G401.6 (cell line): ENCODE measurements around the gene HOXB3.

ENCODE experiments used
- FAIRE-seq: peaks from 2 replicates; lab custom pipeline; 2012; peaks lifted over from hg19 to GRCh38; lab: Jason Lieb, UNC

The HOXB3 gene

DNA sequence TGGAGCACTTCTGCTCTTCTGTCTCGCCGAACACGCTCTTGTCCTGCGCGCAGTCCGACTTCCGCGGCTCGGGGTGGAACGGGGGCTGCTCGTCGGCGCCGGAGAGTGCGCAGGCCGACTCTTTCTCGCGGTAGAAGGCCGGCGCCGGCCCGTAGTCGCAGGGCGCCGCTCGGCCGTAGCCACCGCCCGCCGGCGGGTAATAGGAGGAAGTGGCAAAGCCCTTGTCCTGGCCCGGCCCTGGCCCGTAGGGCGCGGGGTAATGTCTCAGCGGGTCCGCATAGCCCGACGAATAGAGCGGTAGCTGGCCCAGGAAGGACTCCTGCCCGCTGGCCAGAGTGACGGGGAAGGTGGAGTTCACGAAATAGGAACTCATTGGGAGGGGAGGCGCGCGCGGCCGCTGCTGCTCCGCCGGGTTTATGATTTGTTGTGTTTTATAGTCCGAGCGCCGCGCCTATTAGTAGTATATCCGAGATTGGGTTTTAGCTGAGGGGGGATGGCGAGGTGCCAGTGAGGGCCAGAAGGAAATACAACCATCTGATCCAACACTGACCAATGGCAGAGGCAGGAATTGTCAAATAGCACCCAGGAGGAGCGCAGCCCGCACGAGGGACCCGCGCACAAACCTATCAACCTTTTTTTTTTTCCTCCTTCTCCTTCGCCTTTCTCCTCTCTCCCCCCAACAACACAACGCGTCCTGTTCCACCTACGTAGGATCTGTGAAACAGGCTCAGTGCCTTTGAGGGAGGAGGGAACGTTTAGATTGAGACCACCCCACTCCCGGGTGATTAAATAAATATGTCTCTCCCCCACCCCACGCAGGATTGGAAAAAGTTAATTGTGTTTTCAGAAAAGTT is 8.0 kb upstream of the HOXB3 start:
- peak; percentile 72 for FAIRE-seq

DNA sequence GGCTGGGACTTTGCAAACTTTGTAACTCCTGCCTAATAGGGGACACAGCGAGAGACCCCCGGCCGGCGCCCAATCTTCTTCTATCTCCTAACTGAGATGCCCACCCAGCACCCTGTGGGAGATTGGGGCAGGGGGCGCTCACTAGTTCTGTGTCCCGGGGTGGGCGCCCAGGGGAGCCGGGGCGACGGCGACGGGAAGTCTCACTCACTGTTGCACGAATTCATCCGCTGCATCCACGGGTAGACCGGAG is 7.4 kb upstream of the HOXB3 start:
- no peak for FAIRE-seq

DNA sequence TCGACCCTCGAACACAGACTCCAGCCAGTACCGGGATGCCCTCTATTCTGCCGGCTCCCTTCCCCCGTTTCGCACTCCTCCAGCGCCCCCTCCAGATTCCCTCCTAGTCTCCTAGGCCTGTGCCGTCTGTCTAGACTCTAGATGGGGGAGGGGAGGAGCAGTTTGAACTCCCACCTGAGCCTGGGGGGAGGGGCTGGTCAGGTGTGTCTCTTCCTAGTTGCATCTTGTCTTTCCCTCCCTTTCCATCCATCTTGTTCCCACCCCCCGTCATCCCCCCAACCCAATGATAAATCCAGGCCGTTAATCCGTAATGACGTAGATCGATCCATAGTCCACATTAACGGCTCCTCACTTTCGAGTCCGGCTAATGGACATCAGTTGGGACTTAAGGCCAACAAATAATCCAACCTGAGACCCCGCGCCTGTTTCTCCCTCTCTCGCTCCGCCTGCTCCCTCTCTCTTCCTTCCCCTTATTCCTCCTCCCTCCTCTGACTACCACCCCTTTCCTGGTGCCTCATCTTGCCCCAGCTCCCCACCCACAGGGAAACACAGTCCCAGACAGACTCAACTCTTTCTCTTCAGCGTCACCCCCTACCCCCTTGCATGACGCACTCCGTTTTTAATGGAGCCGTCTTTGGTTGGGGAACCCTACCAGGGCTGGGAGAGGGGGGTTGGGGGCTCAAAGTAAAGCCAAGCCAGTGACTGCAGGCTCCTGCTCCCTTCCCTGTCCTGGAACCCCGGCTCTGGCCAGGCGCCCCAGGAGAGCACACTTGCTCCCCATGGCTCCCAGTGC is 6.9 kb upstream of the HOXB3 start:
- no peak for FAIRE-seq

DNA sequence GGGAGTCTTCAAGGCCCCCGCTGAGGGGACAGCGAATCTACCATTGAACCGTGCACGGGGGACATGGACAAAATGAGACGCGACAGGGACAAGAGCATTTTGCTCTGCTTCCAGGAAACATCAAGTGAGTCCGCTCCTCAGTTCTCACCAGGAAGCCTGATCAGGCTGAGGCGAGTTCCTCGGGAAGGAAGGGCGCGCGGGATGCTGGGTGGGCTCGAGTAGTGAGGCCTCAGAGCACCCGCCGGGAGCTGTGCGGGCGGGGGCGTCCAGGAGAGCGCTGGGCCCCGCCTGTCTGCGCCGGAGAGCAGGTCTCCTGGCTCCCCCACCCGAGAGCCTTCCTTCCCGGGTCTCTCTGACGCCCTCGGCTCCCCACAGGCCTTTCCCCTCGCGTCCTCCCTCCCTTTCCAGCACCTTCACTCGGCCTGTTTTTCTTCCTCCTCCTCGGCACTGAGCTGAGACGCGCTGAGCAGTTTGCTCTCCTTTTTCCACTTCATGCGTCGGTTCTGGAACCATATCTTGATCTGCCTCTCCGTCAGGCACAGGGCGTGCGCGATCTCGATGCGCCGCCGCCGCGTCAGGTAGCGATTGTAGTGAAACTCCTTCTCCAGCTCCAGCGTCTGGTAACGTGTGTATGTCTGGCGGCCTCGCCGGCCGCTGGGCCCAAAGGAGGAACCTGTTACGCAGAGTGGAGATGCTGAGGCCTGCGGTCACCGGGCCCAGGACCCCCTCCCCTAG is 6.1 kb upstream of the HOXB3 start:
- FAIRE-seq: no peak

DNA sequence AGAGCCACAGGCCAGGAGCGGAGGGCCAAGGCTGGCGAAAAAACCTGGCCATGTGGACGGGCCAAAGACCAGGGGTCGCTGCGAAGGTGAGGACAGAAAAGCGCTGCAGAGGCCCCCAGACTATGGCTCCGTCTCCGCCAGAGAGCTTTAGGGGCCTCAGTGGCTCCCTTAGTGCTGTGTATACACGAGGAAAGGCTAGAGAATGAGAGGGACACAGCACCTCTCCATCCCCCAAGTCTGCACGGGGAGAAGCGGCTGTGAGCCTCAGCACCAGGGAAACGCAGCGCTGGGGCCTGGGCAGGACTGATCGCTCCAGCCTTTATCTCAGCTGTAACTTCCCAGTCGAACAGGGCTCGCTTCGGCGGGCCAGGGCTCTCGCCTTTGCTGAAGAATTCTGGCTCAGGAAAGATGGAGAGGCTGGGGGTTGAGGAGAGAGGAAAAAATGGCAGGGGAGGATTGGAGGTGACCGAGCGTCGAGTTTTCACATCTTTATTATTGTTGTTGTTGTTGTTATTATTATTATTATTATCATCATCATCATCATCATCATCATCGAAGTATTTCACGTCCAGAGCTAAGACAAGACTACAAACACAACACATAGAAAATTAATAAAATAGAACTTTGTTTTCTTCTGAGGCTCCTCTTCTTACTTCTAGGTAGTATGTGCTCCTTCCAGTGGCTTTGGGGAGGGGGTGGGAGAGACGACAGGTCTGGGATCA is 5.4 kb upstream of the HOXB3 start:
- no peak for FAIRE-seq

DNA sequence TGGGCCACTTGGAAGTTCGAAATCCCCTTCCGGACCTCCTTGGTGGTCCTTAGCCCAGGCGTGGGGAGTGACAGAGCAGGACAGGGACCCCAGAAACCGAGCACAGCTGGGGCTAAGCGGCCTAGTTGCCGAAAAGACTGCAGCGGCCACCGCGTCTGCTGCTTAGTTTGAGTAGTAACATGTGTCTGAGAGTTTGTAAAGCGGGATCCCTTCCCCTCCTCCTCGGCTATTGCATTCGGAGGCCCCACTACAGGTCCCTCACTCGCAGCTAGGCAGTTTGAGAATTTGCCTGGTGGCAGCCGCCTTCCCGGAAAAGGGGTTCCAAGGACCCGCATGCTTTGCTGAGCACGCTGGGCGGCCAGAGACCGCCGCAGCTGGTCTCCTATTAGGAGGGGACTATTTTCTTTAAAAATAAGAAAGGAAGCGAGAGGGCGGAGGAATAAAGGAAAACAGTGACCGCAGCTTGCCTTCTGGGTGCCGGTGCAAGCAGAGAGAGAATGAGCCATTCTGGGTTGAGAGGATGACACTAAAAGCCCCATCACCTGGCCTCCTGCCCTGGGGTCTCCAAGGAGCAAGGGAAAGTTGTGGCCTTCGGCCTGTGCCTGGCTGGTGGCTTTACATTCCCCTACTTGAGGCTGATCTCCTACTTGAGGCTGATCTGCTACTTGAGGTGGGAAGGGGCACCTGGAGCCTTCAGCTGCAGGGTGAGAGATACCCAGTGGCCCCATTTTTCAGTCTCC is 4.7 kb upstream of the HOXB3 start:
- no peak for FAIRE-seq

DNA sequence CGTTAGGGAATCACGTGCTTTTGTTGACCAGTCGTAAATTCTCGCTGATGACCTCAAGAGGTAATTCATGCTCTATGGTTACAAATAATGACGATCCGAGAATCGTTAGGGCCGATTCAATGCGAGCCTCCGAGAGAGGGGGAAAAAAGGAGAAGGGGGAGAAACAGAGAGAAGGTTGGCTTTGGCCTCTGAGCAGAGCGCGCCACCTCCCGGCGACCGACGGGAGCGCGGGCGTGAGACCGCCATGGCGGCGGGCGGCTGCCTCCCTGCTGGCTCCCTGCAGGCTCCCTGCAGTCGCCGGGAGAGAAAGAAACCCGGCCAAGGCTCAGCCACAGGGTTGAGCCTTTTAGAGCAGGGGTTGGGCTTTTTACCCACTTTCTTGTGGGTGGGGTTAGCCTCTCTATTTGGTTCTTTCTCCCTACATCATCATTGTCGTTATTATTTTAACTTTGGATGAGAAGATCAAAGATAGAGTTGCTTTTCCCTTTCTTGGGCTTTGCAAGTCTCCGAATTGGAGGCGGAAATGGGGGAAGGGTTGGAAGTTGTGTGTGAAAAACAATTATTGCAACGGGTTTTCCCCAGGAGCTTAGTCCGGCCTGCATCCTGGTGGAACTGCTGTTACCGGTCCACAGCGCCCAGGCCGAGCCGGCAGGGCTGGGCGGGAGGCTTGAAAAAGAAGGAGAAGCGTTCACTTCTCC is 3.9 kb upstream of the HOXB3 start:
- peak; percentile 95 for FAIRE-seq

DNA sequence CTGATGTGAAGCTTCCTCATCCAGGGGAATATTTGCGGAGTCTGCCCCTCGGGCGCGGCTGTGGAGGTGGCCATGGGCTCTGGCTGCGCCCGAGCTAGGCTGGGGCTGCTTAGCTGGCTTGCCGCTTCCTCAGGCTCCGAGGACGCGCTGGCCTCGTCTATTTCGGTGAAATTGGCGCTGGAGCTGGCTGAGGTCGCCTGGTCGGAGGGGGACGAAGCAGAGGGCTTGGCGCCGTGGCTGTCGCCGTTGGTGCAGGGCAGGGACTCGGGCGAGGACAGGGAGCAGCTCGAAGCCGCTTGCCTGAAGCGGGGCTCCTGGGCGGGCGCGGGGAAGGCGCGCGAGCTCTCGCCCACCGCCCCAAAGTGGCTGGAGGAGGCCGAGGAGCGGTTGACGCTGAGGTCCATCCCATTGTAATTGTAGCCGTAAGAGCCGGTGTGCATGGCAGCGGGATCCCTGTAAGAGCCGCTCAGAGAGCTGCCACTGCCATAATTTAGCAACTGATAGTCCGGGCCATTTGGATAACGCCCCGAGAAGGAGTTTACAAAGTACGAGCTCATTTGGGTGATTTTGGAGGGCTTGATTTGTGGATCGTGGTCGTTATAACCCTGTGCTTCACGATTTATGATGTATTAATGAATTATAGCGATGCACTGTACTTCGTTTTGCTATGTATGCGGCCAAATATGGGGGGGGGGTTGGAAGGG is 3.2 kb upstream of the HOXB3 start, which contains the start of gene HOXB5:
Gene HOXB5 (minus strand): TSS at position 654 of the 704 bp plus-strand sequence. CDS start 97 bp downstream, at position 557.
- FAIRE-seq: no peak

DNA sequence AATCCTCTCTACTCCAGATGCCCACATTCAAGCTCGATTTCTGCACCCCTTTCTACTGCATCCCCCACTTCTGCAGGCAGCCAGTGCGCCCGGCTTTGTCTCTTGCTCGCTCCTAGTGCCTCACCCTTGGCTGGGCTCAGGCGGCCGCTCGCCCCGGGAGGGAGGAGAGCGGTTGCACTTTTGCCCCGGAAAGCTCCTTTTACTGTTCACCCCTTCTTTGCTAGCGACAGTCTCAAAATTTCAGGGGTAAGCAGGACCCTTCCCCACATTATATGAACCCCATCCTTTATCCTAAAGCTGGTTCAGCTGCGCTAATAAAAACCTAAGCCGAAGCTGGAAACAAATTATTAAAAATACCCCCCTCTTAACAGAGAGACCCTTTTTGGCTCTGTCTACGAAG is 2.5 kb upstream of the HOXB3 start:
- FAIRE-seq: no peak

DNA sequence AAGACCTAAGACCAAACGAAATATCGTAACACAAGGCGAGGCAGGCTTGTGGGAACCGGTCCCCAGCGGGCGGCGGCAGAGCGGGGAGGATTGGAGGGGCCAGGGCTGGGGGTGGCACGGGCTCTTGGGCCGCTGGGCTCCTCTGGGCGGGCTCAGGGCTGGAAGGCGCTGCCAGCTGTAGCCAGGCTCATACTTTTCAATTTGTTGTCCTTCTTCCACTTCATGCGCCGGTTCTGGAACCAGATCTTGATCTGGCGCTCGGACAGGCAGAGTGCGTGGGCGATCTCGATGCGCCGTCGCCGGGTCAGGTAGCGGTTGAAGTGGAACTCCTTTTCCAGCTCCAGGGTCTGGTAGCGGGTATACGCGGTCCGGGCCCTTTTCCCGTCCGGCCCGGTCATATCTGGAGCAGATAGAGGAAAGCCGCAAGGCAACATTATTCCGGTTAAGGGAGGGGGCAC is 2.0 kb upstream of the HOXB3 start:
- FAIRE-seq: no peak

DNA sequence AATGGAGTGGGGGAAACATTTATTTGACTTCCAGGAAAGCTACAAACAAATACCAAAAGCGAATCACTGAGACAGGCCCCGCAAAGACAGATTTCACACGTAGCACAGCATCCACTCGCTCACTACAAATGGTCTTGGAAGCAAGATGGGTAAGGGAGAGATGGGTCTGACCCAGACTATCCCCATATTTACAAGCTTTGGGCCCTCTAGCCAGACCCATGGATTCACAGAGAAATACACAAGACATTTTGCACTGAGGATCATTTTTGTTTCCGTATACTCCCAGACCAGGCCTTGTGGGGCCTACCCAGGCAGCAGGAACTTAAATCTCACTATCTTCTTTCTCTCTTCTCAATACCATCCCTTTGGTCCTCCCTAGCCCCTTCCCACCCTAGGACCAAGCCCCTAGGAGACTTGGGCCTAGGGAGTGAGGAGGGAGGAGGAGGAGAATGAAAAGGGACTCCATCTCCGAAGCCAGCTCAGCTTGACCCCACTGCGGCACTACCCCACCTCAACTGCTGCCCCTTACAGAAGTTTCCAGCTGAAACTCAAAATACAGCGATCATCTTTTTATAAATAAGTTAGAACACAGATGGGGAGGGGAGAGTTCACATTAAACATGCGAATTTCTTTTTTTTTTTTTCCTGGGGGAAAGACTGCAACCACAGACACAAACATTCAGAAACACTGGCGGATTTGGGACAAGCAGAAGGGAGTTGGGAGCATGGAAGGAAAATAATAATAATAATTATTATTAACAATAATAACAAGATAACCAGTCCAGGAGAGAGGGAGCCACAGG is 1.4 kb upstream of the HOXB3 start:
- FAIRE-seq: no peak

DNA sequence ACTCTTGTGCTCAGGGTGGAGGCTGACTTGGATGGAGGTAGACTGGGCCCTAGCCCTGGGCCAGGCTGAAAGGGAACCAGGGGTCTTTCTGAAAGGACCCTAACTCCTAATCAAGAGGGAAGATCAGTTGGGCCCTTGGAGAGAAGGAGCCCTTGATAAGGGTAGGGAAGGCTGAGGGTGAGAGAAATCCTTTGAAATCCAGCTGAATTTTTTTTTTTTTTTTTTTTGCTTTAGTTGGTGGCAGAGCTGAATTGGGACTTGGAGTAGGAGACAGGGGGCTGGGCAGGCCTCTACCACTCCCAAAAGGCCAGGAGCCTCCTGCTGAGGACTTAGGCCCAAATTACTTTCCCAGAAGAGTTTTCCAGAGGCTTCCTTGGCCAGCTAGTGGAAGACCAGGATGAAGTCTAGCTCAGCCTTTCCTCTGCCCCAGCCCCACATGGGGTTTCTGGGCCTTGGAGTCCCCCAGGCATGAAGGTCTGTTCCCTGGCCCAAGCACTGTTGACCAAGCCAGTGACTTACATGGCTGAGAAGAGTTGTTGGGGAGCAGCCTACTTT is 643 bp upstream of the HOXB3 start:
- FAIRE-seq: no peak

DNA sequence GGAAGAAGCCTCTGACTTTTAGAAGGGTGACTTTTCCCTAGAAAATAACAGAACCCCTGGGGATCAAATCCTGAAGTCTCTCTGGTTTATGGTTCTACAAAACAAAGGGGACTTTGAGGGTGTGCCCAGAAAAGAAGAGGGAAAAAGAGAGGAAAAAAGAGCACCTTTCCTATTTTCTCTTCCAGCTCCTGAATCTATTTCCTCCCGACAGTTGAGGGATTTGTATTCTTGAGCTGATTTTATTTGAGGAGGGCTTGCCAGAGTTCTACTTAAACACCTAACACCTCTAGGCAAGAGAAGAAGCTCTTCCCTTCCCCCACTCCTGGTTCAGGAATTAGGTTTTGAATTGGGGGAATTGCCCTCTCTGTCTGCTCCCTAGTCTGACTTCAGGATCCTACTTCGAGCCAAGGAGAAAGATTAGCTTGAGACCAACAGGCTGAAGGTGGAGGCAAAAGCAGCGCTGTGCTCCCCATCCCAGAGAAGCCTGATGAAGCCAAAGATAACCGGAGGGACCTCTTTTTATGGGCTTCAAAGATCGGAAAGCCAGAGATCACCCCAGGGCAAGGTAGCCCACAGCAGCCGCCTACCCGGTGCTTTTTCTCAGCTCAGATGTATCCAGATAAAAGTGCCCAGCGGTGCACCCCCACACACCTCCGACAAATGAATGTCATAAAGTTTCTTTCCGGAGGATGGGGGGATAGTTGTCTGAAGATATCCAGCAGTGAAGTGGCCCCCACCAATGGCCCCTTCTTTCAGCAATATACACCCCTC is 796 bp downstream of the HOXB3 start:
- FAIRE-seq: no peak

DNA sequence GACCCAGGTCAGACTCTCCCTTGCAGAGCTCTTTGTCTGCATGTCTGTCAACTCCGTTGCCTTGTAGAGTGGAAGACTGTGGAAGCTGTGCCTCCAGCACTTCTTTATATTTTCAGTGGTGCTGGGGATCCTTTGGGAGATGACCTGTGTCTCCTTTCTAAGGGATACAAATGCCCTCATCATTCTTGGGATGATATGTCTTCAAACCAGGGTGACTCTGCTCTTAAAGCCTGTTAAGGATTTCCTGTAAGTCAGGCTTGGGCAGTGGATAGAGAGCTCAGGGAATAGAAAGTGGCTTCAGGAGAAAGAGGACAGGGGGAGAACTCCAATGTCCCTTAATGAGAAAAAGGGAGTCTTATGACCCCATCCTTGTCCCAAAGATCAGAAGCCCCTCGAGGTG is 1.5 kb downstream of the HOXB3 start:
- no peak for FAIRE-seq

DNA sequence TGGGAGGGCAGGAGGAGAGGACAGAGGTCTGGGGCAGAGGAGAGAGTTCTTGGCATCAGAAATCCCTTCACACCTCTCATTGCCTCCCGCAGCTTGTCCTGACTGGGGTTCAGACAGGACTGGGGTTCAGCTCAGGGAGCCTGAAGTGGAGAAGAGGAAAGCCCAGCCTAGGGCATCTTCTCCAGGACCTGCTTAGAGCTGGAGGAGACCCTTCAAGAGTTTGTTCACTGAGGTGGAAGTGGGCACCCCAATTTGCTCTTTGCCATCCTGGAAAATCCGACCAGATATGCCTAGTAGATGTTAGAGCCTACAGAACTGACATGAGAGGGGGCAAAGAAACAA is 2.0 kb downstream of the HOXB3 start:
- FAIRE-seq: no peak

DNA sequence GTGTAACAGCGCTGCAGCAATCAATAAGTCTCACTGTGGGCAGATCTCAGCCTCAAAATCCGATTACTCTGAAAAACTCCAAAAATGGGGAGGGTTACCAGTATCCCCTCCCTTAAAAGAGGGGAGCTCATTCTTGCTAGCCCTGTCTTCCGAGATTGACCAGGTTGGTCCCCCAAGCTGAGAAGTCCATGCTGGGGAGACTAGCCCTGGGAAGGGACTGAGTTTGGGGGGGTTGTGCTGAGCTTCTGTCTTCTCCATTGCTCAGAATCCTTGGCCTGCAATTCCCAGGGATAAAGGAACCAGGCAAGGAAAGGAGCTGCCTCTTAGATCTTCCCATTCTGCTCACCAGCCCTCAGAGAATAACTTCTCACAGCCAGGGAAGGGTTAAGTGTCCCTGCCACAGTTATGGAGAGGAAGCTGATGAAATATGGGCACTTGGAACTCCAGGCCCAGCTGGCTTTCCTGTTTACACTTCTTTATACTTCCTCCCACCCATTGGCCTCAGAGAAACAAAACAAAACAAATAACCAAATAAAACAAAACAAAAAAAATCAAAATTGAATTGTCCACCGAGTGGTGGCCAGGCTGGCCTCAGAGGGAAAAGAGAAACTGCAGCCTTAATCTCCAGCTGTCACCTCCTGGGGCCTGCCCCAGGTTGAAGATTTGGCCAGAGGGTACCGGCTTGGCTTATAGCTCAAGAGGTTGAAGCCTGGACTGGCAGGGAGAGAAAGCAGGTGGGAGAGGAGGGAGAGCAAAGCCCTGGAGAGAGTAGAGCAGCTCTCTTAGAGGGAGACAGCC is 2.6 kb downstream of the HOXB3 start:
- FAIRE-seq: peak; percentile 64
